Measurements from ENCODE around the gene KRTAP6-2. TPM values are rescaled to one million over a fixed set of nuclear protein-coding genes. Genes with fewer than 3 reads are reported as not detected.

KRTAP6-2 gene
- total and polyA plus RNA-seq, 10 of the 15 experiments (the other 5 are each of a cell fraction or from before 2014, with no cell fraction given) = not detected

GRCh38 chr21:30567617-30568016 lies 31.1 kb downstream of the KRTAP6-2 start:
- ChIA-PET RAD21 (ENCODE audit: unreplicated experiment) (no interaction called here), SMC1A (ENCODE audit: uncharacterized antibody, unreplicated experiment) (no interaction called here), CTCF (no interaction called here), POLR2A (no interaction called here)
- TF ChIP-seq E4F1 (IDR thresholded peaks at IDR 0.05; ENCODE audit: borderline replicate concordance, partially characterized antibody) (no peak), ETV6 (conservative IDR thresholded peaks at IDR 0.05 in 1 of 2, IDR thresholded peaks at IDR 0.05 in 1 of 2; ENCODE audit: borderline replicate concordance in 1 of 2, low read depth in 1 of 2) (no peak), REST (IDR thresholded peaks at IDR 0.05; ENCODE audit: low read depth, low read length) (no peak)
- no peak for FAIRE-seq
- no peak for ATAC-seq
- no peak overlapping the region for H3K27ac ChIP-seq (ENCODE audit: control insufficient read depth, insufficient read depth)
- H4K20me1 ChIP-seq (ENCODE audit: control insufficient read depth, insufficient read depth) = no peaks in the 10 kb centered on the region
- no peak overlapping the region for H3K4me2 ChIP-seq (ENCODE audit: control insufficient read depth, insufficient read depth)
- no peaks in the 10 kb centered on the region for H3K4me1 ChIP-seq (ENCODE audit: control insufficient read depth, insufficient read depth, low read length)
- no TSS peak for BruUV-seq (replicated peaks)
- no peak overlapping the region for H3K4me3 ChIP-seq
- H3K36me3 ChIP-seq (ENCODE audit: control insufficient read depth in 2 of 2, insufficient read depth in 2 of 2, low read length in 1 of 2) = no peaks in the 10 kb centered on the region
- H3K27me3 ChIP-seq (replicated peaks in 1 of 2; ENCODE audit: control insufficient read depth in 2 of 2, insufficient read depth in 2 of 2, low read length in 1 of 2) = no peaks in the 10 kb centered on the region
- H2AFZ ChIP-seq (ENCODE audit: control insufficient read depth, low read depth, low read length) = no peak overlapping the region
- in situ Hi-C loops (cut with MboI) (no loop called here), intact Hi-C loops (cut with micrococcal nuclease; ENCODE audit: unreplicated experiment) (no loop called here)
- no peaks in the 10 kb centered on the region; the same call in 2 of the 3 replicates for H3K9me3 ChIP-seq (replicated peaks; ENCODE audit: control insufficient read depth, insufficient read depth, low read length)
- H3K79me2 ChIP-seq (ENCODE audit: control insufficient read depth, insufficient read depth, low read length) = no peaks in the 10 kb centered on the region
- DNase-seq (ENCODE audit: low read depth, low spot score) = no peak
- no peak overlapping the region for H3K9ac ChIP-seq (ENCODE audit: control insufficient read depth, insufficient read depth, low read length)

Measured in GM12878 (cell line).